ENCODE results near the gene CDC45.

Gene CDC45

DNA sequence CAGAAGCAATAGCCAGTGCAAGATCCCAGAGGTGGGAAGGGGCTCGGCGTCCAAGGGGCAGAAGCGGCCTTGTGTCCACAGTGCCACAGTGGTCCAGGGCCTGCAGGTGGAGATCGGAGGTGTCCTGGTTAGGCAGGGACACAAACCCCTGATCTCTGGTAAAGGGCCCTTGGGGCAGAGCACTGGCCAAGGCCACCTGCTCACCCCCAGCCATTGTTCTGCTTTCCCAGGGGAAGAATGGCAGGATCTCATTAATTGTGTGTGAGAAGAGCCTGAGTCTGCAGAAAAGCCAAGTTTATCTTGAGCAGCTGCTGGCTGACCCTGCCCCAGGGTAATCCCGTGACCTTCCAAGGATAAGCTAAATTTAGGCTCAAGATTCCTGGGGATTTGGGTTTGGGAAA lies 47.6 kb downstream of the CDC45 start:
- POLR2A ChIA-PET = interaction anchor here (0.6 kb wide), 1 partner anchor 126 kb away, joined by 3 read pairs; no protein-coding TSS in a partner anchor
- TF ChIP-seq SETDB1 (IDR thresholded peaks at IDR 0.05; ENCODE audit: insufficient read length, low read length) = no peak
- no peak for TF ChIP-seq ZNF19 (tag by site-specific recombination; IDR thresholded peaks at IDR 0.05; ENCODE audit: low read depth)
- Histone ChIP-seq H3K4me1 (ENCODE audit: control insufficient read depth, insufficient read depth, low read length) (no peaks in the 10 kb centered on the region), H3K9me3 (ENCODE audit: control insufficient read depth, insufficient read depth, low read depth, low read length) (no peaks in the 10 kb centered on the region), H3K27ac (ENCODE audit: extremely low read depth, low read depth, low read length) (no peak overlapping the region), H3K4me3 (ENCODE audit: low read depth, low read length) (no peak overlapping the region), H3K36me3 (ENCODE audit: control insufficient read depth in 2 of 2, insufficient read depth in 1 of 2, low read length in 2 of 2) (peaks cover 0 to 5% of the 10 kb centered on the region in 2 experiments; a peak in 1 of 3 replicates)
- CTCF ChIA-PET = no interaction called here

DNA sequence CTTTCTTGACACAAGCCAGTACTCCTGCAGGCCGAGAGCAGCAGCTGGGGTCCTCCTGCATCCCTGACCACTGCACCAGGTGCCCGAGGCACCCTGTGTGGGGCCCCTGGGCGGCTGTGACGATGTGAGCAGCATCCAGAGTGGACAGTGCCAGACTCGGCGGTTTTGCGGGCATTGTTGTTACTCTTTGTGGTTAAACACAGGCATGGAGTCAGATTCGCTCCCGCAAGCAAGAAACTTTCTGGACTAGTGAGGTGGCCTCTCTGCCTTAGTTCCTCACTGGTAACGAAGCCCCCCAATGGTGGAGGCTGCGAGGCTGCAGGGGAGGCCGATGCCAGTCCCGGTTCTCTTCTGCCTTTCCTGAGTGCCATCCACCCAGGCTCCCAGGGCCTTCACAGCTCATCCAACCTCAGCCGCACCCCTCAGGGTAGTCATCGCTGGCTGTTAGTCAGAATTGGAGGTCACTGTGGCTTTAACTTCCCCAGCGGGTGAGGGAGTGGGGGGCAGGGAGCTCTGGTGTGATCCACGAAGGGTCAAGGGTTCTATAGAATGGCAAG lies 48.2 kb downstream of the CDC45 start:
- H3K4me3 ChIP-seq (ENCODE audit: low read depth, low read length) = no peak overlapping the region
- H3K4me1 ChIP-seq (ENCODE audit: control insufficient read depth, insufficient read depth, low read length) = no peaks in the 10 kb centered on the region
- peaks cover 0 to 5% of the 10 kb centered on the region in 2 experiments; a peak in 1 of 3 replicates for H3K36me3 ChIP-seq (ENCODE audit: control insufficient read depth in 2 of 2, insufficient read depth in 1 of 2, low read length in 2 of 2)
- TF ChIP-seq ZNF133 (tag by site-specific recombination; IDR thresholded peaks at IDR 0.05) (no peak), ZSCAN16 (tag by site-specific recombination; IDR thresholded peaks at IDR 0.05) (no peak), ZNF366 (tag by site-specific recombination; conservative IDR thresholded peaks at IDR 0.05) (no peak), ZNF311 (tag by site-specific recombination; IDR thresholded peaks at IDR 0.05; ENCODE audit: borderline replicate concordance) (no peak), ZBTB7A (tag by site-specific recombination; IDR thresholded peaks at IDR 0.05; ENCODE audit: low read depth) (no peak), BCL11B (tag by site-specific recombination; IDR thresholded peaks at IDR 0.05; ENCODE audit: low read depth) (no peak), ZNF776 (tag by site-specific recombination; IDR thresholded peaks at IDR 0.05; ENCODE audit: borderline replicate concordance) (no peak), ZNF23 (tag by site-specific recombination; IDR thresholded peaks at IDR 0.05; ENCODE audit: borderline replicate concordance) (no peak), ZNF830 (tag by site-specific recombination; IDR thresholded peaks at IDR 0.05; ENCODE audit: low read depth) (no peak), ZNF175 (tag by site-specific recombination; IDR thresholded peaks at IDR 0.05) (no peak), ZNF184 (tag by site-specific recombination; IDR thresholded peaks at IDR 0.05) (no peak), ZNF555 (tag by site-specific recombination; conservative IDR thresholded peaks at IDR 0.05) (no peak), ZNF560 (tag by site-specific recombination; IDR thresholded peaks at IDR 0.05; ENCODE audit: borderline replicate concordance) (no peak), RBAK (tag by site-specific recombination; IDR thresholded peaks at IDR 0.05) (no peak)
- TF ChIP-seq, protein P1, sequence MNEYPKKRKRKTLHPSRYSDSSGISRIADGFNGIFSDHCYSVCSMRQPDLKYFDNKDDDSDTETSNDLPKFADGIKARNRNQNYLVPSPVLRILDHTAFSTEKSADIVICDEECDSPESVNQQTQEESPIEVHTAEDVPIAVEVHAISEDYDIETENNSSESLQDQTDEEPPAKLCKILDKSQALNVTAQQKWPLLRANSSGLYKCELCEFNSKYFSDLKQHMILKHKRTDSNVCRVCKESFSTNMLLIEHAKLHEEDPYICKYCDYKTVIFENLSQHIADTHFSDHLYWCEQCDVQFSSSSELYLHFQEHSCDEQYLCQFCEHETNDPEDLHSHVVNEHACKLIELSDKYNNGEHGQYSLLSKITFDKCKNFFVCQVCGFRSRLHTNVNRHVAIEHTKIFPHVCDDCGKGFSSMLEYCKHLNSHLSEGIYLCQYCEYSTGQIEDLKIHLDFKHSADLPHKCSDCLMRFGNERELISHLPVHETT (tag by site-specific recombination; IDR thresholded peaks at IDR 0.05) = no peak
- TF ChIP-seq, protein P2, sequence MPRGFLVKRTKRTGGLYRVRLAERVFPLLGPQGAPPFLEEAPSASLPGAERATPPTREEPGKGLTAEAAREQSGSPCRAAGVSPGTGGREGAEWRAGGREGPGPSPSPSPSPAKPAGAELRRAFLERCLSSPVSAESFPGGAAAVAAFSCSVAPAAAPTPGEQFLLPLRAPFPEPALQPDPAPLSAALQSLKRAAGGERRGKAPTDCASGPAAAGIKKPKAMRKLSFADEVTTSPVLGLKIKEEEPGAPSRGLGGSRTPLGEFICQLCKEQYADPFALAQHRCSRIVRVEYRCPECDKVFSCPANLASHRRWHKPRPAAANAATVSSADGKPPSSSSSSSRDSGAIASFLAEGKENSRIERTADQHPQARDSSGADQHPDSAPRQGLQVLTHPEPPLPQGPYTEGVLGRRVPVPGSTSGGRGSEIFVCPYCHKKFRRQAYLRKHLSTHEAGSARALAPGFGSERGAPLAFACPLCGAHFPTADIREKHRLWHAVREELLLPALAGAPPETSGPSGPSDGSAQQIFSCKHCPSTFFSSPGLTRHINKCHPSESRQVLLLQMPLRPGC (tag by site-specific recombination; IDR thresholded peaks at IDR 0.05) = no peak
- TF ChIP-seq, protein P3, sequence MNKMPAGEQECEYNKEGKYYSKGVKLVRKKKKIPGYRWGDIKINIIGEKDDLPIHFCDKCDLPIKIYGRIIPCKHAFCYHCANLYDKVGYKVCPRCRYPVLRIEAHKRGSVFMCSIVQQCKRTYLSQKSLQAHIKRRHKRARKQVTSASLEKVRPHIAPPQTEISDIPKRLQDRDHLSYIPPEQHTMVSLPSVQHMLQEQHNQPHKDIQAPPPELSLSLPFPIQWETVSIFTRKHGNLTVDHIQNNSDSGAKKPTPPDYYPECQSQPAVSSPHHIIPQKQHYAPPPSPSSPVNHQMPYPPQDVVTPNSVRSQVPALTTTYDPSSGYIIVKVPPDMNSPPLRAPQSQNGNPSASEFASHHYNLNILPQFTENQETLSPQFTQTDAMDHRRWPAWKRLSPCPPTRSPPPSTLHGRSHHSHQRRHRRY (tag by site-specific recombination; IDR thresholded peaks at IDR 0.05) = no peak
- TF ChIP-seq, protein P4, sequence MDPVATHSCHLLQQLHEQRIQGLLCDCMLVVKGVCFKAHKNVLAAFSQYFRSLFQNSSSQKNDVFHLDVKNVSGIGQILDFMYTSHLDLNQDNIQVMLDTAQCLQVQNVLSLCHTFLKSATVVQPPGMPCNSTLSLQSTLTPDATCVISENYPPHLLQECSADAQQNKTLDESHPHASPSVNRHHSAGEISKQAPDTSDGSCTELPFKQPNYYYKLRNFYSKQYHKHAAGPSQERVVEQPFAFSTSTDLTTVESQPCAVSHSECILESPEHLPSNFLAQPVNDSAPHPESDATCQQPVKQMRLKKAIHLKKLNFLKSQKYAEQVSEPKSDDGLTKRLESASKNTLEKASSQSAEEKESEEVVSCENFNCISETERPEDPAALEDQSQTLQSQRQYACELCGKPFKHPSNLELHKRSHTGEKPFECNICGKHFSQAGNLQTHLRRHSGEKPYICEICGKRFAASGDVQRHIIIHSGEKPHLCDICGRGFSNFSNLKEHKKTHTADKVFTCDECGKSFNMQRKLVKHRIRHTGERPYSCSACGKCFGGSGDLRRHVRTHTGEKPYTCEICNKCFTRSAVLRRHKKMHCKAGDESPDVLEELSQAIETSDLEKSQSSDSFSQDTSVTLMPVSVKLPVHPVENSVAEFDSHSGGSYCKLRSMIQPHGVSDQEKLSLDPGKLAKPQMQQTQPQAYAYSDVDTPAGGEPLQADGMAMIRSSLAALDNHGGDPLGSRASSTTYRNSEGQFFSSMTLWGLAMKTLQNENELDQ (tag by site-specific recombination; IDR thresholded peaks at IDR 0.05; ENCODE audit: low read depth) = no peak
- CTCF ChIA-PET = interaction anchor here (0.6 to 0.8 kb wide), 2 partner anchors 25 to 104 kb away, joined by 3 read pairs; no protein-coding TSS in a partner anchor
- no peaks in the 10 kb centered on the region for H3K9me3 ChIP-seq (ENCODE audit: control insufficient read depth, insufficient read depth, low read depth, low read length)
- no peak overlapping the region for H3K27ac ChIP-seq (ENCODE audit: extremely low read depth, low read depth, low read length)
- POLR2A ChIA-PET = no interaction called here

All from HEK293 (cell line).